ENCODE results near the gene TNNC1.

Gene TNNC1

DNA sequence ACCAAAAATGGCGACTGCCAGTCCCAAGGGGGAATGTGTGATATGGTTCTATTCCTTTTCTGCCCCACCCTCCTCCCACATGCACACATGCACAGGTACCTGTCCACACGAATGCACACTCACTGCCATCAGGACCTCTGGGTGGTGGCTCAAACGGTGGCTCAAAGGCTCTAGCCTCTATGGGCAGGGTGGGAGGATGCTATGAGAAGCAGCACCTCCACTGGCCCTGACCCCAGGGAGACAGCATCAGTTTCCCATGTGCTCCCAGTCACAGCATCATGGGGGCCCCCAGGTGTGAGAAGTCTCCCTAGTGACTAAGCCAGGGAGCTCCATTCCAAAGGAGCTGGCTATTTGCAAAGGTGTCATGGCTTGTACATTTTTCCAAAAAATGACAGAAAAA, 24.8 kb downstream of the TNNC1 start:
- no peaks in the 10 kb centered on the region for H3K9me3 ChIP-seq (ENCODE audit: insufficient read depth, low read depth, low read length)
- H3K4me3 ChIP-seq (ENCODE audit: low read length), result no peak overlapping the region
- H3K27me3 ChIP-seq (ENCODE audit: insufficient read depth, low read length), result no peaks in the 10 kb centered on the region
- no peak overlapping the region for H3K9ac ChIP-seq (ENCODE audit: low read depth, low read length)
- H3K27ac ChIP-seq (ENCODE audit: low read length), result no peak overlapping the region
- no peaks in the 10 kb centered on the region for H3K4me1 ChIP-seq (ENCODE audit: insufficient read depth, low read length)
- H3K36me3 ChIP-seq (ENCODE audit: insufficient read depth, low read depth, low read length), result no peaks in the 10 kb centered on the region

- Histone ChIP-seq H3K4me1 (ENCODE audit: insufficient read depth, low read length) (no peaks in the 10 kb centered on the region), H3K4me3 (ENCODE audit: low read length) (no peak overlapping the region), H3K27me3 (ENCODE audit: insufficient read depth, low read length) (no peaks in the 10 kb centered on the region)
These were observed 25.5 kb downstream of the TNNC1 start for GRCh38 chr3:52428151-52429005.

GRCh38 chr3:52423173-52423572, 30.7 kb downstream of the TNNC1 start:
- Histone ChIP-seq H3K27ac (ENCODE audit: low read length) (no peak overlapping the region), H3K27me3 (ENCODE audit: insufficient read depth, low read length) (no peaks in the 10 kb centered on the region), H3K36me3 (ENCODE audit: insufficient read depth, low read depth, low read length) (no peaks in the 10 kb centered on the region), H3K9ac (ENCODE audit: low read depth, low read length) (no peak overlapping the region), H3K9me3 (ENCODE audit: insufficient read depth, low read depth, low read length) (no peaks in the 10 kb centered on the region), H3K4me1 (ENCODE audit: insufficient read depth, low read length) (0 out of 2 replicates have a peak, but pooled peaks cover 3% of the 10 kb centered on the region), H3K4me3 (ENCODE audit: low read length) (no peak overlapping the region)

More at GRCh38 chr3:52428151-52429005, 25.5 kb downstream of the TNNC1 start:
- Histone ChIP-seq H3K9ac (ENCODE audit: low read depth, low read length) (no peak overlapping the region), H3K27ac (ENCODE audit: low read length) (no peak overlapping the region), H3K36me3 (ENCODE audit: insufficient read depth, low read depth, low read length) (no peaks in the 10 kb centered on the region), H3K9me3 (ENCODE audit: insufficient read depth, low read depth, low read length) (no peaks in the 10 kb centered on the region)

DNA sequence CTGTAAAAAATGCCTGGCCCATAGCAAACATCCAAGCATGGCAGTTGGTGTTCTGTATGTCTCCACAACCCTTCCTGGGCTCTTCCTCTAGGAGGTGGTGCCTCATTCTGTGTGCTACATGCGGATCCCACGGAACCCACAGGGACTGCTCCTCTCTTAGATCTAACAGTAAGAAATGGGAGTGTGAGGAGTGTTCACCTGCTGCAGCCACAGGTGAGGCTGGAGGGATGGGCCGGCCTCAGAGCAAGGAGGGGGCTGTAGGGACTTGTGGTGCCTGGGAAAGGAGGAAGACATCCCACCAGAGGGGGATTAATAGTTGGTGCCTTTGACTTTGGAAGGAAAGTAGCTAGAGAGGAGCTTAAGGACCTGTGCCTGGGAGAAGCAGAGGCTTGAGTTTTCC, 31.2 kb downstream of the TNNC1 start:
- no peak overlapping the region for H3K27ac ChIP-seq (ENCODE audit: low read length)
- no peaks in the 10 kb centered on the region for H3K27me3 ChIP-seq (ENCODE audit: insufficient read depth, low read length)
- H3K36me3 ChIP-seq (ENCODE audit: insufficient read depth, low read depth, low read length), result no peaks in the 10 kb centered on the region
- H3K4me3 ChIP-seq (ENCODE audit: low read length), result no peak overlapping the region
- 0 out of 2 replicates have a peak, but pooled peaks cover 3% of the 10 kb centered on the region for H3K4me1 ChIP-seq (ENCODE audit: insufficient read depth, low read length)
- no peaks in the 10 kb centered on the region for H3K9me3 ChIP-seq (ENCODE audit: insufficient read depth, low read depth, low read length)
- H3K9ac ChIP-seq (ENCODE audit: low read depth, low read length), result no peak overlapping the region

DNA sequence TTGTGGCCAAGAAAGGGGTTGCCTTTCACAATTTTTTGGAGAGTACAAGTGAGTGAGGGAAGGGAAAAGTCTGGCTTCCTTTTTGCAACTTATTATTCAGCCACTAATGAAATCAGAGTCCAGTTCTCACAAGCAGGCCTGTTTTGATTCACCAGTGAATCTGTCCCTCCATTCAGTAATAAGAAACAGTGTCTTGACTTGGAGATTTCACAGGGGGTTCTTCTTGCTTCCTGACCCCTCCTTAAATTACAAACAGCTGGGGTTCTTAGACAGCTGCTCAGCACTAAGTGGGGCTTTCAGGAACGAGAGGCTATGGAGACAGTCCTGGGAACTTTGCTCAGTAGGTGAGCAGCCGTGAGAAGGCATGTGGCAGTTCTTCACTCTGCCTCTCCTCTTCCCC, 33.5 kb downstream of the TNNC1 start:
- Histone ChIP-seq H3K36me3 (ENCODE audit: insufficient read depth, low read depth, low read length) (no peaks in the 10 kb centered on the region), H3K27me3 (ENCODE audit: insufficient read depth, low read length) (no peaks in the 10 kb centered on the region), H3K9ac (ENCODE audit: low read depth, low read length) (no peak overlapping the region), H3K9me3 (ENCODE audit: insufficient read depth, low read depth, low read length) (no peaks in the 10 kb centered on the region), H3K4me3 (ENCODE audit: low read length) (no peak overlapping the region), H3K27ac (ENCODE audit: low read length) (no peak overlapping the region), H3K4me1 (ENCODE audit: insufficient read depth, low read length) (0 out of 2 replicates have a peak, but pooled peaks cover 3% of the 10 kb centered on the region)

DNA sequence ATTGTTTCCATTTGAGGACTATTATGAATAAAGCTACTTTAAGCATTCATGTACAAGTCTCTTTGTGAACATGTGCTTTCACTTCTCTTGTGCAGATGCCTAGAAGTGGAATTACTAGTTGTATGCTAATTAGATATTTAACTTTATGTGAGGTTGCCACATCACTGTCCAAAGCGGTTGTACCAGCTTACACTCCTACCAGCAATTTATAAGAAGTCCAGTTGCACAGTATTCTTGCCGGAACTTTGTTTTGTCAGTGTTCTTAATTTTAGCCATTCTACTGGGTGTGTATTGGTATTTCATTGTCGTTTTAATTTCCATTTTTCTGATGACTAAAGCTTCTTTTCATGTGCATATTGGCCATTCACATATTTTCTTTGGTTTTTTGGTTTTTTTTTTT, 38.0 kb downstream of the TNNC1 start:
- Histone ChIP-seq H3K9ac (ENCODE audit: low read depth, low read length) (no peak overlapping the region), H3K4me3 (ENCODE audit: low read length) (no peak overlapping the region), H3K9me3 (ENCODE audit: insufficient read depth, low read depth, low read length) (no peaks in the 10 kb centered on the region), H3K27me3 (ENCODE audit: insufficient read depth, low read length) (peaks cover 7% of the 10 kb centered on the region; the same call in 1 of the 2 replicates), H3K36me3 (ENCODE audit: insufficient read depth, low read depth, low read length) (no peaks in the 10 kb centered on the region; the same call in 1 of the 2 replicates), H3K4me1 (ENCODE audit: insufficient read depth, low read length) (0 out of 2 replicates have a peak, but pooled peaks cover 3% of the 10 kb centered on the region), H3K27ac (ENCODE audit: low read length) (no peak overlapping the region)

GRCh38 chr3:52408466-52408865, 45.4 kb downstream of the TNNC1 start:
- Histone ChIP-seq H3K9me3 (ENCODE audit: insufficient read depth, low read depth, low read length) (no peaks in the 10 kb centered on the region), H3K27ac (ENCODE audit: low read length) (no peak overlapping the region), H3K4me1 (ENCODE audit: insufficient read depth, low read length) (peaks cover 6% of the 10 kb centered on the region; the same call in 1 of the 2 replicates), H3K4me3 (ENCODE audit: low read length) (peak overlapping the region; percentile 98; the same call in 1 of the 2 replicates), H3K36me3 (ENCODE audit: insufficient read depth, low read depth, low read length) (peaks cover 49% of the 10 kb centered on the region), H3K27me3 (ENCODE audit: insufficient read depth, low read length) (peaks cover 7% of the 10 kb centered on the region; the same call in 1 of the 2 replicates), H3K9ac (ENCODE audit: low read depth, low read length) (no peak overlapping the region)

- Histone ChIP-seq H3K36me3 (ENCODE audit: insufficient read depth, low read depth, low read length) (peaks cover 56% of the 10 kb centered on the region), H3K9ac (ENCODE audit: low read depth, low read length) (no peak overlapping the region), H3K4me3 (ENCODE audit: low read length) (no peak overlapping the region), H3K27ac (ENCODE audit: low read length) (no peak overlapping the region), H3K4me1 (ENCODE audit: insufficient read depth, low read length) (peaks cover 6% of the 10 kb centered on the region; the same call in 1 of the 2 replicates), H3K9me3 (ENCODE audit: insufficient read depth, low read depth, low read length) (no peaks in the 10 kb centered on the region), H3K27me3 (ENCODE audit: insufficient read depth, low read length) (peaks cover 7% of the 10 kb centered on the region; the same call in 1 of the 2 replicates)
These were observed 46.1 kb downstream of the TNNC1 start for GRCh38 chr3:52407779-52408178.

DNA sequence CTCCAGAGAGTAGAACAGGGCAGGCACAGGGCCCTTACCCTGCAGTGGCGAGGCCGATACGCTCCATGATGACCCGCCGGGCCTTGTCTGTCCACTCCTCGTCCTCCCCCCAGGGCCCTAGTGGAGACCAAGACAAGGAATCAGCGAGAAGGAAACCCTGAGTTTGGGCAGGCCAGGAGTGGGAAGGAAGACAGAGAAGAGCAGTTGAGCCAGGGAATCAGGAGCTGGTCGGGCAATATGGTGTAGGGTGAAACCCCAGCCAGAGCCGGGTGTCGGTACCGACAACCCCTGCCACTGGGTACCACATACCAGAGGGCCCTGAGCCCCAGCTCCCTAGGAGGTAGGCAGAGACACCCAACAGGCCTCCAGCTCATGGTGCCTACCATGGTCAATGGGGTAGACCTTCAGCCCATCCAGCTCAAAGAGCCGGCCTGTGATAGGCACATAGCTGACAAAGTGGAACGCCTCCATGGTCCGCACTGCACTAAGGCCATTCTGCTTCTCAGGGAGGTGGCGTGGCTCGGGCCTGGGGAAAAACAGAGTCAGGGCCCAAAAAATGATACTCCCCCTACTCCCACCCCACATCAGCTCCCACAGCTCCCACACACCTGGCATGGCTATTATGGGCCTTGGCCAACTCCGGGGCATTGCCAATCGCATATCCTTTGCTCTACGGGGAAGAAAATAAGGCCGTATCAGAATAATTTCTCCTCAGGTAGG, 46.9 kb downstream of the TNNC1 start:
- Histone ChIP-seq H3K9ac (ENCODE audit: low read depth, low read length) (no peak overlapping the region), H3K4me3 (ENCODE audit: low read length) (no peak overlapping the region), H3K9me3 (ENCODE audit: insufficient read depth, low read depth, low read length) (no peaks in the 10 kb centered on the region), H3K27me3 (ENCODE audit: insufficient read depth, low read length) (peaks cover 7% of the 10 kb centered on the region; the same call in 1 of the 2 replicates), H3K27ac (ENCODE audit: low read length) (no peak overlapping the region), H3K36me3 (ENCODE audit: insufficient read depth, low read depth, low read length) (peaks cover 64% of the 10 kb centered on the region), H3K4me1 (ENCODE audit: insufficient read depth, low read length) (peaks cover 6% of the 10 kb centered on the region; the same call in 1 of the 2 replicates)

- peaks cover 4% of the 10 kb centered on the region; the same call in 1 of the 2 replicates for H3K4me1 ChIP-seq (ENCODE audit: insufficient read depth, low read length)
- H3K9me3 ChIP-seq (ENCODE audit: insufficient read depth, low read depth, low read length), result no peaks in the 10 kb centered on the region
- peaks cover under 1% of the 10 kb centered on the region; the same call in 1 of the 2 replicates for H3K27me3 ChIP-seq (ENCODE audit: insufficient read depth, low read length)
- H3K4me3 ChIP-seq (ENCODE audit: low read length), result no peak overlapping the region
- no peak overlapping the region for H3K27ac ChIP-seq (ENCODE audit: low read length)
- H3K9ac ChIP-seq (ENCODE audit: low read depth, low read length), result no peak overlapping the region
- peaks cover 71% of the 10 kb centered on the region for H3K36me3 ChIP-seq (ENCODE audit: insufficient read depth, low read depth, low read length)
These were observed 47.6 kb downstream of the TNNC1 start for GRCh38 chr3:52406231-52406661.

GRCh38 chr3:52405601-52406110, 48.2 kb downstream of the TNNC1 start:
- H3K9me3 ChIP-seq (ENCODE audit: insufficient read depth, low read depth, low read length), result no peaks in the 10 kb centered on the region
- H3K9ac ChIP-seq (ENCODE audit: low read depth, low read length), result no peak overlapping the region
- no peak overlapping the region for H3K4me3 ChIP-seq (ENCODE audit: low read length)
- peaks cover 3% of the 10 kb centered on the region; the same call in 1 of the 2 replicates for H3K4me1 ChIP-seq (ENCODE audit: insufficient read depth, low read length)
- no peaks in the 10 kb centered on the region for H3K27me3 ChIP-seq (ENCODE audit: insufficient read depth, low read length)
- H3K27ac ChIP-seq (ENCODE audit: low read length), result no peak overlapping the region
- H3K36me3 ChIP-seq (ENCODE audit: insufficient read depth, low read depth, low read length), result peaks cover 72% of the 10 kb centered on the region
